Transverse colon (tissue), 4 donors: ENCODE measurements around the gene DNAJC7.

Source experiments
- POLR2AphosphoS5 ChIP-seq, 3 donors: sonication (generic); formaldehyde crosslinking; IDR thresholded peaks; one replicate each; pipeline ENCODE4 v1.6.1; 2016; ENCODE audit warnings: antibody characterized with exemption in 3 of 3
- TF ChIP-seq, protein P1 (sequence below), 5 experiments: fragments of 200-600 bp in 3 of 5; fragments of 450-650 bp in 2 of 5; sonication (generic) in 3 of 5; IDR thresholded peaks; 1 replicate in 2 of 5; 2 replicates in 3 of 5; pipeline ENCODE4 v1.5.1; 2016 to 2017; ENCODE audit warnings: antibody characterized with exemption in 5 of 5, inconsistent platforms in 3 of 5, mild to moderate bottlenecking in 2 of 5, moderate library complexity in 1 of 5

DNA sequence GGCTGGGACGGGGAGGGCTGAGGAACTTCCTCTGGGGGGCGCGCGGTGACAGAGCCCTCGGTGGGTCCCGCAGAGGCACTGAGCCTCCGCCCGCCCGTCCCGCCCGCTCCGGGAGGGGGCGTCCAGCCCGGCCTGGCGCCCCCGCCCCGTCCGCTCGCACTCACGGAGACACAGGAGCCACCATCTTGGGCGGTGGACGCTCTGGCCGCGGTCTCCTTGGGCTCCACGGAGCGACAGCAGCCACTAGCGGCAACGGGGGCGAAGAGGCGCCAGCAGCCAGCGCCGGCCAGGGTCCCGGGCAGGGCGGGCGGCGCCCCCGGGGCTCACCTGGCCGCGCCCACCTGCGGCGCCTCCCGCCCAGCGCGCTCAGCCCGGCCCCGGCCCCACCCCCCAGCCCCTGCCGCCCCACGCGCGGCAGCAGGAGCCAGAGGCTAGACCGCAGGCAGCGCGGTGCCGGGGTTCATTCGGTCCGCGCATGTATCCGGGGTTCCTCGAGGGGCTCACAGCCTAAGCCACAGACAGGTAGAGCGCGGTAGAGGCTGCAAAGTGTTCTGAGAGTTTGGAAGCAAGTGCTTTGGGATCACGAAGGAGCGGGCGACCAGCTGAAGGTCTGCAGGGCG is 33.3 kb upstream of the DNAJC7 start, which contains the start of gene C17orf113:
- TF ChIP-seq, protein P1, sequence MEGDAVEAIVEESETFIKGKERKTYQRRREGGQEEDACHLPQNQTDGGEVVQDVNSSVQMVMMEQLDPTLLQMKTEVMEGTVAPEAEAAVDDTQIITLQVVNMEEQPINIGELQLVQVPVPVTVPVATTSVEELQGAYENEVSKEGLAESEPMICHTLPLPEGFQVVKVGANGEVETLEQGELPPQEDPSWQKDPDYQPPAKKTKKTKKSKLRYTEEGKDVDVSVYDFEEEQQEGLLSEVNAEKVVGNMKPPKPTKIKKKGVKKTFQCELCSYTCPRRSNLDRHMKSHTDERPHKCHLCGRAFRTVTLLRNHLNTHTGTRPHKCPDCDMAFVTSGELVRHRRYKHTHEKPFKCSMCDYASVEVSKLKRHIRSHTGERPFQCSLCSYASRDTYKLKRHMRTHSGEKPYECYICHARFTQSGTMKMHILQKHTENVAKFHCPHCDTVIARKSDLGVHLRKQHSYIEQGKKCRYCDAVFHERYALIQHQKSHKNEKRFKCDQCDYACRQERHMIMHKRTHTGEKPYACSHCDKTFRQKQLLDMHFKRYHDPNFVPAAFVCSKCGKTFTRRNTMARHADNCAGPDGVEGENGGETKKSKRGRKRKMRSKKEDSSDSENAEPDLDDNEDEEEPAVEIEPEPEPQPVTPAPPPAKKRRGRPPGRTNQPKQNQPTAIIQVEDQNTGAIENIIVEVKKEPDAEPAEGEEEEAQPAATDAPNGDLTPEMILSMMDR (IDR thresholded peaks at IDR 0.05): peak in 3 of 5 experiments; percentile 21 to 31 (median 31)
- TF ChIP-seq POLR2AphosphoS5 (IDR thresholded peaks at IDR 0.05): no peak
